GM12801 (cell line): Measurements from ENCODE around the gene NBEA.

Experiments
- TF ChIP-seq, protein P1 (sequence below): IDR thresholded peaks from one replicate; pipeline ENCODE4 v1.5.1; 2011; ENCODE audit warnings: control low read depth; ENCODE audit not compliant: insufficient read length; ENCODE audit errors: extremely low read depth

Gene NBEA

DNA sequence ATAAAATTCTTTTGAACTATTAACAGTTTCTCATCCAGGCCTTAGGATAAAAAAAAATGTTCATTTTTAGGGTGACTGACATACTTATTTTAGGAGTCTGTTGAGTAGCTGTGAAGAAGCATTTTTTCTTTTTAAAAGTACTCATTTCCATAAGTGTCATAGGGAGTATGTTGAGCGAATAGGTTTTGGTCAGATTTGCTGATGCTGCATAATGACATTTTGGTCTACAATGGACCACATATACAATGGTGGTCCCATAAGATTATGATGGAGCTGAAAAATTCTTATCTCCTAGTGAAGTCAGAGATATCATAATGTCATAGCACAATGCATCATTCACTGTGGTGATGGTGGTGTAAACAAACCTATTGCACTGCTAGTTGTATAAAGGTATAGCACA, 17.4 kb downstream of the NBEA start:
- TF ChIP-seq, protein P1, sequence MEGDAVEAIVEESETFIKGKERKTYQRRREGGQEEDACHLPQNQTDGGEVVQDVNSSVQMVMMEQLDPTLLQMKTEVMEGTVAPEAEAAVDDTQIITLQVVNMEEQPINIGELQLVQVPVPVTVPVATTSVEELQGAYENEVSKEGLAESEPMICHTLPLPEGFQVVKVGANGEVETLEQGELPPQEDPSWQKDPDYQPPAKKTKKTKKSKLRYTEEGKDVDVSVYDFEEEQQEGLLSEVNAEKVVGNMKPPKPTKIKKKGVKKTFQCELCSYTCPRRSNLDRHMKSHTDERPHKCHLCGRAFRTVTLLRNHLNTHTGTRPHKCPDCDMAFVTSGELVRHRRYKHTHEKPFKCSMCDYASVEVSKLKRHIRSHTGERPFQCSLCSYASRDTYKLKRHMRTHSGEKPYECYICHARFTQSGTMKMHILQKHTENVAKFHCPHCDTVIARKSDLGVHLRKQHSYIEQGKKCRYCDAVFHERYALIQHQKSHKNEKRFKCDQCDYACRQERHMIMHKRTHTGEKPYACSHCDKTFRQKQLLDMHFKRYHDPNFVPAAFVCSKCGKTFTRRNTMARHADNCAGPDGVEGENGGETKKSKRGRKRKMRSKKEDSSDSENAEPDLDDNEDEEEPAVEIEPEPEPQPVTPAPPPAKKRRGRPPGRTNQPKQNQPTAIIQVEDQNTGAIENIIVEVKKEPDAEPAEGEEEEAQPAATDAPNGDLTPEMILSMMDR = no peak

DNA sequence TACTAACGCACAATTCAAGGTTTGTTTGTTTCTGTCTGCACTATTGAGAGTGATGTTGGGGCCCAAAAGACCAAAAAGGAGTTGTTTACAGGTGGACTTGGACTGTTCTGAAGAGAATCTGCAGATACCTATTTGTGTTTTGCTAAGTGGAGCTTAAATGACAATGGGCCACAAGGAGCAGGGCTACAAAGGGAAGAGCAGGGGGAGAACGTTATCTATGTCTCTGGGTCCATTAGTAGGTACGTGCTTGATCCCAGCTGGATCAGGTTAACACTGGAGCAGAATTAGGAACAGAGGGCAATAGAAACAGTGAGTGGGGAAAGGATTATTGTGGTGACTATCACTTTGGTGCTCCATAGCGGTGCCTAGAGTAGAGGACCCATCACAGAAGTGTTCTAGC, 22.5 kb downstream of the NBEA start:
- TF ChIP-seq, protein P1 = no peak

DNA sequence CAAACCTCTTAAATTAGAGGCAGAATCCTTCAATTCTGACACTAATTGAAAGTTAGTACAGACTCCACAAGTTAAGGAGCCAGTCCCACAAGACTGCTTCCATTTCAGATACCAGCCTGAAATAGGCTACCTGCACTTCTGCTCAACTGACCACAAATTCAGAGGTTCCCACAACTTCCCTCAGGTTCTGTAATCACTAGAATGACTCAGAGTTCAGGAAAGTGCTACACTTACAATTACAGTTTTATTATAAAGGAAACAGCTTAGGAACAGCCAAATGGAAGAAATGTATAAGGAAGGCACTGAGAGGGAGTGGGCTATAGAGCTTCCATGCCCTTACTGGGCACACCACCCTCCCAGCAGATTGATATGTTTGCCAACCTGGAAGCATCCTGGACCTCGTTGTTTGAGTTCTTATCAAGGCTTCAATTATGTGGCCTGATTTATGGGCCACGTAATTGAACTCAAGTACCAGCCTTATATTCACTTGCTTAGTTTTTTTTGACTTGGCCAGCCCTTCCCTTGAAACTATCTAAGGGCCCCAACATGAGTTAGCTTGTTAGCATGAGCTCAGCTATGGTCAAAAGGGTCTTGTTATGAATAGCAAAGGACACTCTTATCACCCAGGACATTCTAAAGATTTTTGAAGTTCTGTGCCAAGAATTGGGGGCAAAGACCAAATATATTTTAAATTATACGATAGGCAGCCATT, 25.9 kb downstream of the NBEA start:
- TF ChIP-seq, protein P1 = no peak

DNA sequence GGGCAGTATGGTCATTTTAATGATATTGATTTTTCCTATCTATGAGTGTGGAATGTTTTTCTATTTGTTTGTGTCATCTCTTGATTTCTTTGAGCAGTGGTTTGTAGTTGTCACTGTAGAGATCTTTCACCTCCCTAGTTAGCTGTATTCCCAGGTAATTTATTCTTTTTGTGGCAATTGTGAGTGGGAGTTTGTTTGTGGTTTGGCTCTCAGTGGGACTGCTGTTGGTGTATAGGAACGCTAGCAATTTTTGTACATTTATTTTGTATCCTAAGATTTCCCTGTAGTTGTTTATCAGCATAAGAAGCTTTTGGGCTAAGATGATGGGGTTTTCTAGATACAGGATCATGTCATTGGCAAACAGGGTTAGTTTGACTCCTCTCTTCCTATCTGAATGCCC, 28.9 kb downstream of the NBEA start:
- TF ChIP-seq, protein P1 = no peak

DNA sequence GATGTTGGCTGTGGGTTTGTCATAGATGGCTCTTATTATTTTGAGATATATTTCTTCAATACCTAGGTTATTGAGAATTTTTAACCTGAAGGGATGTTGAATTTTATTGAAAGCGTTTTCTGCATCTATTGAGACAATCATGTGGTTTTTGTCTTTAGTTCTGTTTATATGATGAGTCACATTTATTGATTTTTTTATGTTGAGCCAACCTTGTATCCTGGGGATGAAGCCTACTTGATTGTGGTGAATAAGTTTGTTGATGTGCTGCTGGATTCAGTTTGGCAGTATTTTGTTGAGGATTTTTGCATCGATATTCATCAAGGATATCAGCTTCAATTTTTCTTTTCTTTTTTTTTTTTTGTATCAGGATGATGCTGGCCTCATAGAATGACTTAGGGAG, 29.4 kb downstream of the NBEA start:
- TF ChIP-seq, protein P1 = no peak

DNA sequence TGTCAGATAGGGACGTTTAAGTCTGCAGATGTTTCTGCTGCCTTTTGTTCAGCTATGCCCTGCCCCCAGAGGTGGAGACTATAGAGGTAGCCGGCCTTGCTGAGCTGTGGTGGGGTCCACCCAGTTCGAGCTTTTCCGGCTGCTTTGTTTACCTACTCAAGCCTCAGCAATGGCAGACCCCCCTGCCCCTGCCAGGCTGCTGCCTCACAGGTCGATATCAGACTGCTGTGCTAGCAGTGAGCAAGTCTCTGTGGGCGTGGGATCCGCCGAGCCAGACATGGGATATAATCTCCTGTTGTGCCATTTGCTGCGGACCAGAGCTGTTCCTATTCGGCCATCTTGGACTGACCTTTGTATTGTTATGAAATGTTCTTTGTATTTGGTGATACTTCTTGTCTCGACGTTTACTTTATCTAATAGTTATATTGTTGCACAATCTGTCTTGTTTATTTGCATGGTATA, 46.3 kb downstream of the NBEA start:
- TF ChIP-seq, protein P1 = no peak

DNA sequence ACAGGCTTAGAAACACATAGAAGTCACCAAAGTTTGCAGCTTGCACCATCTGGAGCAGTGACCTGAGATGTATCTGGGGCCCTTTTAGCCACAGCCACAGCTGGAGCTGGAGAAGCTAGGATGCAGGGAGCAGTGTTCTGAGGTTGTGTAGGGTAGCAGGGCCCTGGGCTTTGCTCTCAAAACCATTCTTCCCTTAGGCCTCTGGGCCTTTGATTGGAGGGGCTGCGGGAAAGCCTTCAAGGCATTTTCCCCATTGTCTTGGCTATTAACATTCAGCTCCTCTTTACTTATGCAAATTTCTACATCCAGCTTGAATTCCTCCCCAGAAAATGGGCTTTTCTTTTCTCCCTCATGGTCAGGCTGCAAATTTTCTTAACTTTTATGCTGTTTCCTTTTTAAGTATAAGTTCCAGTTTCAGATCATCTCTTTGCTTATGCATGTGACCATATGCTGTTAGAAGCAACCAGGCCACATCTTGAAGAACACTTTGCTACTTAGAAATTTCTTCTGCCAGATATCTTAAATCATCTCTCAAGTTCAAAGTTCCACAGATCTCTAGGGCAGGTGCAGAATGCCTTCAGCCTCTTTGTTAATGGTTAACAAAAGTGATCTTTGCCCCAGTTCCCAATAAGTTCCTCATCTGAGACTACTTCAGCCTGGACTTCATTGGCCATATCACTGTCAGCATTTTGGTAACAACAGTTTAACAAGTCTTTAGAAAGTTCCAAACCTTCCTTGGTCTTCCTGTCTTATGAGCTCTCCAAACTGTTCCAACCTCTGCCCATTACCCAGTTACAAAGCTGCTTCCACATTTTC, 48.5 kb downstream of the NBEA start:
- TF ChIP-seq, protein P1 = no peak
